Measurements from ENCODE around the gene UCK1.

GRCh38 chr9:131557855-131558548 is 26.9 kb upstream of the UCK1 start:
- TF ChIP-seq POLR2AphosphoS5 (IDR thresholded peaks at IDR 0.05; ENCODE audit: low read depth, low read length) (no peak), POLR2A (IDR thresholded peaks at IDR 0.05; ENCODE audit: low read depth, low read length) (no peak)

Measured in GM12891 (cell line).